Measurements from ENCODE around the gene GPR63. TPM values are rescaled to one million over a fixed set of nuclear protein-coding genes. Genes with fewer than 3 reads are reported as not detected.

GPR63 gene
- total RNA-seq, 4 donors from 2014 or later: 0.38 to 4.1 (median 0.80) TPM

- no peaks in the 10 kb centered on the region for H3K9me3 ChIP-seq
- H3K36me3 ChIP-seq: no peaks in the 10 kb centered on the region
- no peak overlapping the region for H3K27ac ChIP-seq
- peaks cover 0 to 11% (median 0%) of the 10 kb centered on the region in 4 donors for H3K4me1 ChIP-seq
- DNase-seq: no peak
- no peaks in the 10 kb centered on the region for H3K27me3 ChIP-seq
- no peak for TF ChIP-seq CTCF (IDR thresholded peaks at IDR 0.05)
- TF ChIP-seq POLR2A (IDR thresholded peaks at IDR 0.05): no peak
- H3K4me3 ChIP-seq: no peak overlapping the region
Observed at GRCh38 chr6:96841345-96841744, 4.1 kb upstream of the GPR63 start.

- Histone ChIP-seq H3K4me1 (peaks cover 0 to 14% (median 0%) of the 10 kb centered on the region in 4 donors), H3K27ac (peak overlapping the region in 3 of 4 donors; percentile 13 to 57 (median 52)), H3K4me3 (peak overlapping the region; percentile 51 to 73 (median 65)), H3K27me3 (no peaks in the 10 kb centered on the region), H3K9me3 (no peaks in the 10 kb centered on the region), H3K36me3 (no peaks in the 10 kb centered on the region)
- DNase-seq: peak in 1 of 3 donors; percentile 20
- TF ChIP-seq POLR2A (IDR thresholded peaks at IDR 0.05) (no peak), CTCF (IDR thresholded peaks at IDR 0.05) (no peak)
Observed at GRCh38 chr6:96836631-96837080, 621 bp downstream of the GPR63 start.

GRCh38 chr6:96834070-96834469 is 3.2 kb downstream of the GPR63 start:
- Histone ChIP-seq H3K27me3 (no peaks in the 10 kb centered on the region), H3K4me1 (peaks cover 0 to 14% (median 0%) of the 10 kb centered on the region in 4 donors), H3K27ac (no peak overlapping the region), H3K36me3 (no peaks in the 10 kb centered on the region), H3K4me3 (no peak overlapping the region), H3K9me3 (no peaks in the 10 kb centered on the region)
- no peak for DNase-seq
- TF ChIP-seq CTCF (IDR thresholded peaks at IDR 0.05): no peak
- TF ChIP-seq POLR2A (IDR thresholded peaks at IDR 0.05): no peak

DNA sequence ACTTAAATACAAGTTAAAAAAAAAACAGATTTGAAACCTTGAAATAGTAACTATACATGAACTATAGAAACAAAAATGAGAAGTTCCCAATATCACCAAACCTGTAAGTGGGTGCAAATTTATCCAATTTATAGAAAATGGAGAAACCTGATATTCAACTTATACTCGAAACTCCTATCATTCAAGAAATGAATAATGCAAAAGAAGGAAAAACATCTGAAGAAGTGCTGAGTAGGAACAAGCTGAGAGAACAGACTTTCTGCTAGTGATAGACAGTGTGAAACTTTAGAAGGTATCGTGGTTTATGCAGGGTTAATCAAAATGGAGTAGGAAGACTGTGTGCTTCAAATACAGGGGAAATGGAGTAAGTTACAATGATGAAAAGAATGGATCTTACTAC is 4.5 kb downstream of the GPR63 start:
- no peak for TF ChIP-seq CTCF (IDR thresholded peaks at IDR 0.05)
- TF ChIP-seq POLR2A (IDR thresholded peaks at IDR 0.05): no peak
- Histone ChIP-seq H3K27me3 (no peaks in the 10 kb centered on the region), H3K27ac (no peak overlapping the region), H3K4me1 (peaks cover 0 to 12% (median 0%) of the 10 kb centered on the region in 4 donors), H3K36me3 (no peaks in the 10 kb centered on the region), H3K9me3 (no peaks in the 10 kb centered on the region), H3K4me3 (no peak overlapping the region)
- DNase-seq: no peak

GRCh38 chr6:96826865-96827264 is 10.4 kb downstream of the GPR63 start:
- no peaks in the 10 kb centered on the region for H3K4me1 ChIP-seq
- H3K27ac ChIP-seq: no peak overlapping the region
- TF ChIP-seq CTCF (IDR thresholded peaks at IDR 0.05) (no peak), POLR2A (IDR thresholded peaks at IDR 0.05) (no peak)
- H3K9me3 ChIP-seq: no peaks in the 10 kb centered on the region
- H3K27me3 ChIP-seq: no peaks in the 10 kb centered on the region
- H3K4me3 ChIP-seq: no peak overlapping the region
- no peak for DNase-seq
- no peaks in the 10 kb centered on the region for H3K36me3 ChIP-seq

GRCh38 chr6:96823743-96824142 is 13.5 kb downstream of the GPR63 start:
- no peak for DNase-seq
- no peaks in the 10 kb centered on the region for H3K36me3 ChIP-seq
- no peaks in the 10 kb centered on the region for H3K27me3 ChIP-seq
- H3K4me3 ChIP-seq: no peak overlapping the region
- H3K27ac ChIP-seq: no peak overlapping the region
- H3K9me3 ChIP-seq: no peaks in the 10 kb centered on the region
- H3K4me1 ChIP-seq: no peaks in the 10 kb centered on the region
- TF ChIP-seq POLR2A (IDR thresholded peaks at IDR 0.05) (no peak), CTCF (IDR thresholded peaks at IDR 0.05) (no peak)
